A549 treated with CORT108297 at 1 μM for 4 hours (cell line): ENCODE data around the gene EEF1A1. TPM values are rescaled to one million over a fixed set of nuclear protein-coding genes. Genes with fewer than 3 reads are reported as not detected.

Experiments
- total RNA-seq: library from RNA; stranded (reverse); fragments of 200-300 nt; extraction: Qiagen RNA extraction; gene quantifications from 5 replicates; pipeline ENCODE4 v1.2.3, GENCODE V29; 2022

EEF1A1 gene
- 7,472 to 9,100 TPM (median 7,583 TPM) in 5 replicates for total RNA-seq

DNA sequence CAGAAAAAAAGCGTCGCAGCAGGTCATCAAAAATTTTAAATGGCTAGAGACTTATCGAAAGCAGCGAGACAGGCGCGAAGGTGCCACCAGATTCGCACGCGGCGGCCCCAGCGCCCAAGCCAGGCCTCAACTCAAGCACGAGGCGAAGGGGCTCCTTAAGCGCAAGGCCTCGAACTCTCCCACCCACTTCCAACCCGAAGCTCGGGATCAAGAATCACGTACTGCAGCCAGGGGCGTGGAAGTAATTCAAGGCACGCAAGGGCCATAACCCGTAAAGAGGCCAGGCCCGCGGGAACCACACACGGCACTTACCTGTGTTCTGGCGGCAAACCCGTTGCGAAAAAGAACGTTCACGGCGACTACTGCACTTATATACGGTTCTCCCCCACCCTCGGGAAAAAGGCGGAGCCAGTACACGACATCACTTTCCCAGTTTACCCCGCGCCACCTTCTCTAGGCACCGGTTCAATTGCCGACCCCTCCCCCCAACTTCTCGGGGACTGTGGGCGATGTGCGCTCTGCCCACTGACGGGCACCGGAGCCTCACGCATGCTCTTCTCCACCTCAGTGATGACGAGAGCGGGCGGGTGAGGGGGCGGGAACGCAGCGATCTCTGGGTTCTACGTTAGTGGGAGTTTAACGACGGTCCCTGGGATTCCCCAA, at the start of gene EEF1A1:
TSS of gene EEF1A1 (minus strand) at position 345 of the 663 bp plus-strand sequence. CDS start 1,006 bp downstream, outside the sequence.

Other genes with a start within 250 kb of the EEF1A1 start
- not detected in 5 replicates for gene DPPA5, start 166.8 kb downstream of the EEF1A1 start, total RNA-seq
- gene KHDC3L, start 158.4 kb downstream of the EEF1A1 start, total RNA-seq = not detected in 5 replicates
- gene OOEP, start 151.1 kb downstream of the EEF1A1 start, total RNA-seq = not detected in 5 replicates
- gene DDX43, start 126.2 kb downstream of the EEF1A1 start, total RNA-seq = not detected in 5 replicates
- 5.2 to 6.3 TPM (median 5.4 TPM) in 5 replicates for gene CGAS, start 68.7 kb downstream of the EEF1A1 start, total RNA-seq
- 10.1 to 14.1 TPM (median 10.6 TPM) in 5 replicates for gene MTO1, start 59.3 kb downstream of the EEF1A1 start, total RNA-seq
- gene SLC17A5, start 133.0 kb upstream of the EEF1A1 start, total RNA-seq = 10.1 to 11.6 TPM (median 11.0 TPM) in 5 replicates
- gene CD109, start 175.2 kb upstream of the EEF1A1 start, total RNA-seq = 25.4 to 45.7 TPM (median 39.2 TPM) in 5 replicates